GM23338 (cell line): ENCODE measurements around the gene UGCG.

Experiments used
- CTCF ChIP-seq, 2 experiments: fragments of 200-600 bp in 1 of 2; sonication (generic) in 1 of 2; conservative IDR thresholded peaks; 2 replicates each; pipeline versions ENCODE4 v1.5.1 to v1.6.1; 2016 to 2017; ENCODE audit warnings: antibody characterized with exemption in 2 of 2, low read depth in 2 of 2, mild to moderate bottlenecking in 2 of 2, moderate library complexity in 1 of 2
- ETS1 ChIP-seq: IDR thresholded peaks from 2 replicates; pipeline ENCODE4 v1.6.1; 2016; ENCODE audit warnings: antibody characterized with exemption
- EZH2 ChIP-seq: fragments of 200-600 bp; sonication (generic); IDR thresholded peaks from one replicate; pipeline ENCODE4 v1.8.0; 2017; ENCODE audit warnings: antibody characterized with exemption, mild to moderate bottlenecking, low read depth; ENCODE audit not compliant: unreplicated experiment
- EZH2phosphoT487 ChIP-seq: fragments of 200-600 bp; sonication (generic); IDR thresholded peaks from one replicate; pipeline ENCODE4 v1.8.1; 2018; ENCODE audit warnings: antibody characterized with exemption; ENCODE audit not compliant: unreplicated experiment
- NANOG ChIP-seq: IDR thresholded peaks from 2 replicates; pipeline ENCODE4 v1.6.1; 2016; ENCODE audit warnings: antibody characterized with exemption, borderline replicate concordance
- POLR2AphosphoS5 ChIP-seq: IDR thresholded peaks from 2 replicates; pipeline ENCODE4 v1.6.1; 2016; ENCODE audit warnings: antibody characterized with exemption, low read depth
- REST ChIP-seq: IDR thresholded peaks from one replicate; pipeline ENCODE4 v1.6.1; 2018; ENCODE audit warnings: antibody characterized with exemption; ENCODE audit not compliant: unreplicated experiment

- TF ChIP-seq POLR2AphosphoS5 (no peak), CTCF (conservative IDR thresholded peaks at IDR 0.05; ENCODE audit: low read depth in 2 of 2) (no peak), ETS1 (no peak), EZH2phosphoT487 (no peak), NANOG (no peak), EZH2 (no peak), REST (no peak)
These were observed 56.8 kb downstream of the UGCG start for GRCh38 chr9:111953444-111953843.
